HG03460 (cell line): ENCODE results near the gene USP28.
"Not testable (repeated sequence)": the region's sequence is repeated elsewhere in the genome, so short reads cannot be mapped to it uniquely, and the experiment has no call there.

Source experiments
- ATAC-seq: cut with Tn5 transposase; IDR thresholded peaks from one replicate; pipeline ENCODE4 v1.9.1; 2021; ENCODE audit not compliant: unreplicated experiment

USP28 gene, protein sequence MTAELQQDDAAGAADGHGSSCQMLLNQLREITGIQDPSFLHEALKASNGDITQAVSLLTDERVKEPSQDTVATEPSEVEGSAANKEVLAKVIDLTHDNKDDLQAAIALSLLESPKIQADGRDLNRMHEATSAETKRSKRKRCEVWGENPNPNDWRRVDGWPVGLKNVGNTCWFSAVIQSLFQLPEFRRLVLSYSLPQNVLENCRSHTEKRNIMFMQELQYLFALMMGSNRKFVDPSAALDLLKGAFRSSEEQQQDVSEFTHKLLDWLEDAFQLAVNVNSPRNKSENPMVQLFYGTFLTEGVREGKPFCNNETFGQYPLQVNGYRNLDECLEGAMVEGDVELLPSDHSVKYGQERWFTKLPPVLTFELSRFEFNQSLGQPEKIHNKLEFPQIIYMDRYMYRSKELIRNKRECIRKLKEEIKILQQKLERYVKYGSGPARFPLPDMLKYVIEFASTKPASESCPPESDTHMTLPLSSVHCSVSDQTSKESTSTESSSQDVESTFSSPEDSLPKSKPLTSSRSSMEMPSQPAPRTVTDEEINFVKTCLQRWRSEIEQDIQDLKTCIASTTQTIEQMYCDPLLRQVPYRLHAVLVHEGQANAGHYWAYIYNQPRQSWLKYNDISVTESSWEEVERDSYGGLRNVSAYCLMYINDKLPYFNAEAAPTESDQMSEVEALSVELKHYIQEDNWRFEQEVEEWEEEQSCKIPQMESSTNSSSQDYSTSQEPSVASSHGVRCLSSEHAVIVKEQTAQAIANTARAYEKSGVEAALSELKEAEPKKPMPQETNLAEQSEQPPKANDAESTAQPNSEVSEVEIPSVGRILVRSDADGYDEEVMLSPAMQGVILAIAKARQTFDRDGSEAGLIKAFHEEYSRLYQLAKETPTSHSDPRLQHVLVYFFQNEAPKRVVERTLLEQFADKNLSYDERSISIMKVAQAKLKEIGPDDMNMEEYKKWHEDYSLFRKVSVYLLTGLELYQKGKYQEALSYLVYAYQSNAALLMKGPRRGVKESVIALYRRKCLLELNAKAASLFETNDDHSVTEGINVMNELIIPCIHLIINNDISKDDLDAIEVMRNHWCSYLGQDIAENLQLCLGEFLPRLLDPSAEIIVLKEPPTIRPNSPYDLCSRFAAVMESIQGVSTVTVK

DNA sequence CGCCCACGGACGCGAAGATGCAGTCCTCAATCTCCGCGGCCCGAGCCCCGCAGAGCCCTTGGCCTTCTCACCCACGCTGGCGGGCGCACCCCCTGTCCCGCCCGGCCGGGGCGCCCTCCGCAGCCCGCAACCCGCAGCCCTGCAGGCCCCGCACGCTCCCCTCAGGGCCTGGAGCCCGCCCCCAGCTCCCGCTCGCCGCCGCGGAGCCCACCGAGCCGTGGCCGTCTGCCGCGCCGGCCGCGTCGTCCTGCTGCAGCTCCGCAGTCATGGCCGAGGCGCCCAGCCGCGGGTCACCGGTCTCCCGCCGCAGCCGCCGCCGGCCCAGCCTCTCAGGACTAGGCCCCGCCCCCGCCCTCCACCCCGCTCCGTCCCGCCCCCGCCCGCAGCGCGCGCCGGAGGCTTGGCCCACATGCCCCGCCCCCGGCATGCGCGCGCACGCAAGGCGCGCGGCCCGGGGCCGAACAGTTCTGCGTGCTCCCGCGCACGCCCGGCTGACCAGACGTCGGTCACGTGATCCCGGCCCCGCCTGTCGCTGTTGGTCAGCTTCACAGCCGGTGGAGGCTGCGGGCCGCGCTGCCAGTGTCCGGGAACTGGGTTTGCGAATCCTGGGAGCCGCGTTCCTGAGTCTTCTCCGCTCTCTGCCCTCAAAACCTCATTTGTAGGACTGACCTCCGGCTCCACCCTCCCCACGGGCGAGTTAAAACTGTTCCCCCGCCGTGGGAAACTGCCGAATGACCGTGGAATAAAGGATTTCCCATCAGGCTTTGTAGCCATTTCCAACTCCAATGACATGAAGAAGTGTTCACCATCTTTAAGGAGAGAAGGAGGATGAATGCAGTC, at the start of gene USP28:
Gene USP28 (minus strand): TSS at position 339 of the 840 bp plus-strand sequence. CDS start 71 bp downstream, at position 268.
- ATAC-seq, result peak; percentile 87

DNA sequence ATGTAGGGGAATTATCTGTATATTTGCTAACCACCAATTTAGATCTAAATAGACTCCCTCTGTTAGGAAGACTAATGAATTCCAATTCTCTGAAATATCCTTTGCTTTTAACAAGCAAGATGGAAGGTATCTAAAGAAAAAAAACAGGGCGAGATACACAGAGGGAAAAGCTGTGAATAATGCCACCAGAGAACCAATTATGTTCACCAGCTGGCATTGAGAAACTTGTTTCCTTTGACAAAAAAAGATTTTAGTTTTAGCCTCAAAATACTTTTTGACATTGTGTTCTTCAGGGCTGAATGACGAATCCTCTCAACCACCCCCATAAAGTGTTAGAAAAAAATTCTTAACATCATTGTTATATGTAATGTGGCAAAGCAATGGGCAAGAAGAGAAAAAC, 48.2 kb upstream of the USP28 start:
- ATAC-seq, result no peak

DNA sequence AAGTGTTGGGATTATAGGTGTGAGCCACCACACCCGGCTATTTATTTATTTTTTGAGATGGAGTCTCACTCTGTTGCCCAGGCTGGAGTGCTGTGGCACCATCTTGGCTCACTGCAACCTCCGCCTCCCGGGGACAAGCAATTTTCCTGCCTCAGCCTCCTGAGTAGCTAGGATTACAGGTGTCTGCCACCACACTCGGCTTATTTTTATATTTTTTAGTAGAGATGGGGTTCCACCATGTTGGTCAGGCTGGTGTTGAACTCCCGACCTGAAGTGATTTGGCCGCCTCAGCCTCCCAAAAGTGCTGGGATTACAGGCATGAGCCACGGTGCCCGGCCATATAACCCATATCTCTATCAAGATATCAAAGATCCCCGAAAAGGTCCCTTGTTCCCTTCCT, 36.1 kb upstream of the USP28 start:
- ATAC-seq, result not testable (repeated sequence)

DNA sequence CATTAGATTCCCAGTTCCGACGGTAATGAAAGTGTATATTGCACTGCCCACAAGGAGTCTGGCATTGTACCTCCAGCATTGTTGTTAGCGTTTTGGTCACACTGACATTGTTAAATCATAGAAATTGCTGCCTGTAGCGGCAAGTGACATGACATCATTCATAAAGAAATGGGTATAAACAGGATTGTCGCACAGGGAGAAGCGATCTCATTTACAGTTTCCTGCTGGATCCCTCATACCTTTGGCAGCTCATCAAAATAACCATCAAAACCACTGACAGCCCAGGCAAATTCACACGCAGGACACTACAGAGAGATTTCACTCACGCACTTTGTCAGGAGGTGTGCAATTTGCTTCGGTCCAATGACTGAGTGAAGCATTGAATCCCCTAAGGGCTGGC, 32.7 kb upstream of the USP28 start:
- no peak for ATAC-seq

DNA sequence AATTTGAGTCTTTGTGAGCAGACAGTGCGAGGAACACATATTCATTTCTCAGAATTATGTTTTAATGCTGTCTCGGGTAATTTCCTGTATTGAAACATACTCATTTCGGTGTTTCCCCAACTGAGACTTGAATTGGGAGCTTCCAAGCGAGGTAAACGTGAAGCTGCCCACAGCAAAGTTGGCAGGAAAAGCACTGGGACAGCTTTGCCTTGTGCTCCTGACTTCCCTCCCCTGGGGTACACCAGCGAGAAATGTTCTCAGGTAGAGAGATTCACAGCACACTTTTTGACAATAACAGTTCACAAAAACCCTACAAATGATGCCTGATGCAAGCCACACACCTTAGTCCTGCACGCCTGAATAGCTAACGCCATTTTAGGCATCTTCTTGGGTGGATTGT, 32.3 kb upstream of the USP28 start:
- no peak for ATAC-seq

DNA sequence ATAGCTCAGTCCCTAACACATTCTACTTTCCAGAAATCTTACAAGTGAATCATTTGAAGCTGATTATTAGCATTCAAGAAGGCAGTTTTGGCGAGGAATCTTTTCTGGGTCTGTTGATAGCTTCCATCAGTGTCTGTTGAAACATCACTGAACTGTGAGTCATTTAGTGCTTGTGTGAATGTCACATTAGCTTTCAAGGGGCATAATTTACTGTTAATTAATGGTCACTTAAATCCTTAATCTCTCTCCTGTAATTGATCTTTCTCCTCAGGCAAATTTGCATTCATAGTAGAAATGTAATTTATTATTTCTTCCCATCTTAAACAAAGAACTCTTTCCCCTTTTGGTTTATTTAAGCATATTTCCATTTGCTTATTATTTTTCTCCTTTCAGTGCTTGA, 31.8 kb upstream of the USP28 start:
- ATAC-seq, result no peak

DNA sequence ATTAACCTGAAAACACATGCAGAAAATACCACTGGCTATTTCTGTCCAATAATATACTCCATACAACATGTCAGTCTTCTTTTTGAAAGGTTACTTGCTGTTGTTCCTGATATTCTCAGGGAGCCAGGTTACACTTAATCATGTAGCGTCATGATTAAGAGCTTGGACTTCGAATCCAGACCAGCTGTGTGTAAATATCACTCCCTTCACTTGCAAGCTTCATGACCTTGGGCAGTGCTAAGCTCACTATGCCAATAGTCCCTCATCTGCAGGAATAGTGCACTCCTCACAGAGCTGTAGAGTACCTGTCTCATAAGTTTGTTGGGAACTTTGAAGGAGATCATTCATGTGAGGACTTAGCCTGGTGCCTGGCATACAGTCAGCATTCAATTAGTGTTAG, 31.1 kb upstream of the USP28 start:
- ATAC-seq, result no peak

DNA sequence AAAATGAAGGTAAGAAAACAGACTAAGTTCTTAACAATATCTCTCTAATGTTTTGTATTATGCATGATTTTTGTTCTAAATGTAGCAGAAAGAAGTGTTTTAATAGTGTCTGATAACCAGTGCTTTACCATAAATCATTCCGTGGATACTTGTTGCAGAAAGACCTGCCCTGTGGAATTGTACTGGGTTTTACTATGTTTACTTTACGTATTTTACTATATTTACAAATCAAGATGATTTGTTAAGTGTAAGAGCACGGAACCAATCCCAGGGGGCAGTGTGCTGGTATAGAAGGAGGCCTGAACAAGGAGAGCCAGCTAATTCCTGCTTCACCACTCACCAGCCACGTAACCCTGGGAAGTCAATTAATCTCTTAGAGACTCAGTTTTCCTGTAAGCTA, 30.7 kb upstream of the USP28 start:
- ATAC-seq, result no peak

DNA sequence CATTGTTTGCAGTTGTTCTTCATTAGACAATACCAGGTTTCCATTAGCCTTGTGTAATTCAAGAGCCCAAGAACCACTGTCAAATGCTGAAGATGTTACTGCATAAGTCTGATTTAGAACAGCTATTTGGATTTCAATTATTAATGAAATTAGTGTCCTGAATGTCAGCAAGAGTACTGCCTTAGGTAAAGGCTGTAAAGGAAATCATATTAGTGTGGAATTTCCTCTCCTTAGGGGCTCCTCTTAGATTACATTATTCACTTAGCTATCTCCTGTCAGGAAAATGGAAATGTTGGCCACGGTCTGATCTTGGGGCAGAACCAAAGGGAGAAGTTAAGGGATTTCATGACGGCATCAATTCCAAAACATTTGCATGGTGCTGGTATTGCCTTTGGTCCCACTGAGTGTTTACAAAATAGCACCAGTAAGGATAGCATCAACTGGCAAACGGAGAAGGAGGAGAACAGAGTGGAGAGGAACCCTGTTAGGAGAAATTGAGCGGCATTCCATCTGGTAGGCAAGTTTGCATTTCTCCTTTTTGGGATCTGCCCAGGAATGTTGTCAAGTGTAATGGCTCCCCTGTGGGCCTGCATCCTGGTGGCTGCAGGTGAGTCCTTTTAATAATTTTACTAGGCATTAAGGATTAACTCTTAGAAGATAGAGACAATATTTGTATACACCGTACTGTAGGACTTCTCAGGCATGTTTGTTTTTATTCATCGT, 29.2 kb upstream of the USP28 start, which contains the start of gene HTR3B:
Gene HTR3B (plus strand): TSS at position 418 of the 723 bp plus-strand sequence. CDS start 138 bp downstream, at position 556.
- no peak for ATAC-seq

DNA sequence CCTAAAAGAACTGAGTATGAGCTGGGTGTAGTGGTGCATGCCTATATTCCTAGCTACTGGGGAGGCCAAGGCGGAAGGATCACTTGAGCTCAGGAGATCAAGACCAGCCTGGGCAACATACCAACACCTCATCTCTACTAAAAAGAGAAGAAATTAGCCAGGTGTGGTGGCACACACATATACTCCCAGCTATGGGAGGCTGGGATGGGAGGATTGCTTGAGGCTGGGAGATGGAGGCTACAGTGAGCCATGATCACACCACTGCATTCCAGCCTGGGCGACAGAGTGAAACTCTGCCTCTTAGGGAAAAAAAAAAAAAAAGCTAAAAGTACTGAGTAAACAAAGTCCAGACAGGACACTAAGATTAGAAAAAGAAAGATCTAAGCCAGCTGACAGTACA, 25.8 kb upstream of the USP28 start:
- no peak for ATAC-seq

DNA sequence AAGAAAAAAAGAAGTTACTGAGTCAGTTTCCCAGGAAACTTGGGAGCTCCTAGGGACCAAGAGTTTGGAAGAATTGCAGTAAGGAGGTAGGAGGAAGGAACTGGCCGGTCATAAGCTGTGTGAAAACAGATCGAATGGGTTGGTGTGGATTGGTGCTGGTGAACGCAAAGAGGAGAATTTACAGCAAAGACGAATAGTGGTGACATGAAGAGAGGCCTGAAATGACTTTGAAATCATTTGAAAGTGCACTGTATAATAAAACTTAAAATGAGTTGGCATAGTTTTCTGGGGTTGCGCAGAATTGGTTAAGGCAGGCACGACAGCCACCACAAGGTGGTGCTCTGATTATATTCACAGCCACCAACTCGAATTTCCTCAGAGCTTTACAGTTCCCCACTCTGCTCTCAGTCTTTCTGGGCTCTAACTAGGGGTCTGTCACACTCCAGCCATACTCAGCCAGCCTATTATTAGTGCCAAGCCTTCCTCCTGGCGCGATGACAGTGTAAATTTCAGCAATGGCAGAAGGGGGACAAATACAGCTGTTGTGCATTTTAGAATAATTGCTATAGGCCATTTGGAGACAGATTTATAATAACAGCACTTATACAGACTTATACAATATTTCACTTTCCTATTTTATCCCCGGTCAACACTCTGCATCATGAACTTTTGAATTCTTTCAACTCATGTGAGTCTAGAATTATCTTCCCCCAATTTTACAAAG, 20.9 kb upstream of the USP28 start:
- peak; percentile 52 for ATAC-seq

DNA sequence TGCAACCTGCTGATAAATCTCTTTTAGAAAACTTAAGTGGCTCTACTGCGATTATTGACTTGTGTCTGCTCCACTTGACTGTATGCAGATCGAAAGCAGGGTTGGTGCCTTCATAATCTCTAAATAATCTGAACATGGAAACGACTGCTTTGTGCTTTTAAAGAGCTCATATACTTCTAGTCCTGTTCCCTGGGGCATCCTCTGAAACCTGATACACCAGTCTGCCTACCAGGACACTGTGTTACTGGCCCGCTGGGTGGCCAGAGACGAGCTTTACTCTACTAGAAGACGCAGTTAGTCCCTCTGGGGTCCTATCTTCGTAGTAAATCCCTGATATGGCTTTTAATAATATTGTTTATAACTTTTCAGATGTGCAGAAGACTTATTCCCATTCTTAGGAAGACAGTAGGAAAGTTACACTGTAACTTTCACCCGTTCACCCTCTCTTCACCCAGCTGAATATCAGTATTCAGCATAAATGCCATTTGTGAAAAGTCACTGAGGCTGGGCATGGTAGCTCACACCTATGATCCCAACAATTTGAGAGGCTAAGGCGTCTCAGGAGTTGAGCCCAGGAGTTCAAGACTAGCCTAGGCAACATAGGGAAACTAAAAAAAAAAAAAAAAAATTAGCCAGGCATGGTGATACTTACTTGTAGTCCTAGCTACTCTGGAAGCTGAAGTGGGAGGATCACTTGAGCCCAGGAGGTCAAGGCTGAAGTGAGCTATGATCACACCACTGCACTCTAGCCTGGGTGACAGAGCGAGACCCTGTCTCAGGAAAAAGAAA, 20.2 kb upstream of the USP28 start:
- ATAC-seq, result no peak

DNA sequence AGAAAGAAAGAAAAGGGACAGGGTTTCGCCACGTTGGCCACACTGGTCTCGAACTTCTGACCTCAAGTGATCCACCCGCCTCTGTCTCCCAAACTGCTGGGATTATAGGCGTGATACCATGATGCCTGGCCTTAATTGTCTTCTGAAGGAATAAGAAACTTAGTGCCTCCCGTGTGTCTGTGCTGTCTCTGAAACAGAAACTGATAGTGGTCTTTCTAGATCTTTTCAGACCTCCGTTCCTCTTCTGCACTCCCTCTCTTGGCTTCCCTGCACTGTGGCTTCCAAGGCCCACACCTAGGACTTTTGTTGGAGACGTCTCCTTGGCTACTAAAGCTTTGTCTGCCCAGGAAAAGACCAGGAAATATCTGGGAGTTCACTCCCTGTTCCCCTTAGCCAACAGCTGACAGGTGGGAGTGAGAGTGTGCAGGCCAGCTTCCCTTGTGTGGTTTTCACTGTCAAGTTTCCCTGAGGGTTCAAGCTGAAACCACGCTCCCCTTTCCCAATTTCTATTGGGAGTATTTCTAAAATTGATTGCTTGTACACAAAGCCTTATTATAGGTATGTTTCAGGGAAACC, 19.1 kb upstream of the USP28 start:
- ATAC-seq, result no peak

DNA sequence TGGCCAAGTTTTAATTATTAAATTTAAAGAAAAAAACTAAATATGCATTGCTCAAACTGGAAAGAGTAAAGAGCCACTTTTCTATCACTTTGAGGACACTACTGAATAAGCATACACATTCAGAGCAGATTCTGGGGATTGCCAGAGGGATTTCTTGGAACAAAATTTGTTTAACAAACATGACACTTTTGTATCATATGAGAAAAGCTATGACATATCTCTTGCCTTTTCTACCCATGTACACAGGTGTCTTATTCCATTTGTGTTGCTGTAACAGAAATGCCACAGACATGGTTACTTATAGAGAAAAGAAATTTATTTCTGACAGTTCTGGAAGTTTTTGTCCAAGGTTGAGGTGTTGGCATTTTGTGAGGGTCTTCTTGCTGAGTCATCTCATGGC, 13.5 kb upstream of the USP28 start:
- no peak for ATAC-seq

DNA sequence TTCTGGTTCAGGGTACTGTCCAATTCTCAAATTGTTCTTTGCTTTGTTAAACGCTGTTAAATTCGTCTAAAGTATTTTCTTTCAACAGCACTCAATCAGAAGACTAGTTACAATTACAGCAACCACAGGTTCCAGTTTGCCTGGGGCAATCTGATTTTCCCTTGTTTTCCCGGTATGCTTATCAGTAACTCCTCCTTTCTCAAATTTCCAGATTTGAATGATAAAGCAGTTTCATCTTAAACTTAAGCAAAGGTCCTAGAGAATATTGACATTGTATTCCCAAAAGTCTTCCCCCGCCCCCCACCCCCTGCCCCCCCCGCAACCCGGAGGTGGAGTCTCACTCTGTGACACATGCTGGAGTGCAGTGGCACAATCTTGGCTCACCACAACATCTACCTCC, 10.5 kb upstream of the USP28 start:
- no peak for ATAC-seq

DNA sequence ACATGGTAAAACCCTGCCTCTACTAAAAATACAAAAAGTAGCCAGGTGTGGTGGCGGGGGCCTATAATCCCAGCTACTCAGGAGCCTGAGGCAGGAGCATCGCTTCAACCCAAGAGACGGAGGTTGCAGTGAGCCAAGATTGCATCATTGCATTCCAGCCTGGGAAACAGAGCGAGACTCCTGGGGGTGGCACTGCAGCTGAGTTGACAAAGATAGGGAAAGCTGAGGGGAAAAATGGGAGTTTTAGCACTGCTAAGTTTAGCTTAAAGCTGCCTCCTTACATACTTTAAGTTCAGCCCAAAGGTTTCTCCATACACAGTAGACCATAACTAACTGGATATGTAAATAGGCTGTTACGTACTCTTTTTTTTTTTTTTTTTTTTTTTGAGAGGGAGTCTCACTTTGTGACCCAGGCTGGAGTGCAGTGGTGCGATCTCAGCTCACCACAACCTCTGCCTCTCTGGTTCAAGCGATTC, 9.0 kb upstream of the USP28 start:
- no peak for ATAC-seq

DNA sequence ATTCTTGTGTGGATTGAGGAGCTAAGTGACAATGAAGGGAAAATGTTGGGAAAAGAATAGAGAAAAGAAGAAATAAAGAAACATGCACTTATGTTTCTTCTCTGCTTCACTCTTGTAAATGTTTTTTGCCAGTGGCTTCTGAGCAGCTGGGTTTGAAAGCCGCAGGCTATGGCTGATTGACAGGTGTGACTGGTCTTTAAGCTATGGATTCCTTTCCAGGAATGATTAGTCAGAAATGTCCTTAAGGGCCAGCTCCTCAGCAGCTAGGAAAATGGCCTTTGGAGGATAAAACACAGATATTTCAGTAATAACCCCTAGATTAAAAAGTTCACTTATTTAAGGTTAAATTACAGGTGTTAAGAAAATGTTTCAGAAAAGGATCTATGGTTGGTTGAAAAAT, 6.5 kb upstream of the USP28 start:
- ATAC-seq, result no peak

DNA sequence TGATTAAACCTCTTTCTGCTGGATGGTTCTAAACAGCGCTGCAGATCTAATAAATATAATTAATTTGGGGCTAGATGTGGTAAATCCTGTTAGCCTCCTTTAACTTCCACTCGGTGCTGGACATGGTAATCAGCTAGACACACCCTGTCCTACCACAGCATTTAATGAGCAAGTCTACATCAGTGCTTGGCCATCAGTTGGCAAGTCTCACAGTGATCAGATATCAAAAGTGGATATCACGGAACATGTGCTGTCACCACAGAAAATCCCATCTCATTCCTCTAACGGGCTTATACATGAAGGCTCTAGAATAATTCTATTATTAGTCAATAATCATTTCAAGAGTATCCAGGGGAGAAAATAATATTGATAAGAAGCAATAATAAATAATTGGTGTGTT, 5.6 kb upstream of the USP28 start:
- no peak for ATAC-seq
